NB4 (cell line): ENCODE results near the gene CECR2.

ENCODE experiments used
- TF ChIP-seq, protein P1 (sequence below): IDR thresholded peaks from one replicate; pipeline ENCODE4 v1.5.1; 2012; ENCODE audit warnings: low read depth, low read length
- TF ChIP-seq, protein P2 (sequence below): IDR thresholded peaks from 2 replicates; pipeline ENCODE4 v1.6.1; 2011; ENCODE audit warnings: low read depth, low read length

DNA sequence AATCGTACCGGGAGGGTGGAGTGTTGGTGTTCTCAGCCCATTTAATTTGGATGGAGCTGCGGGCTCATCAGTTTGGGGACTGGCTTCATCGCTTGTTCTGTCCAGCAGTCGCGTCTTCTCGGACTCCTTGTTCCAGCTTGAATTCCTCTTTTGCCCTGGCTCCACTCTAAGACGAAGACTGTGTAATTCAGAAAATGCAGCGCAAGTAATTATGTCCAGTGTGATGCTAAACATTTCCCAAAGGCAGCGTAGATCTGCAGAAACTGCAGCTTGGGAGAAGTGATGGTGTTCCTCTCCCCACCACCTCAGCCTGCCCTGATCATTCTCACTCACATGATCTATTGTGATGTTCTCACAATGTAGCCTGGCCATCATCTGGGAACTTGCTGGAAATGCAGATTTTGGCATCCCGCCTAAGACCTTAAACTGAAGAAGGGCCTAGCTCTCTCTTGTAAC is 194.7 kb downstream of the CECR2 start:
- TF ChIP-seq, protein P1, sequence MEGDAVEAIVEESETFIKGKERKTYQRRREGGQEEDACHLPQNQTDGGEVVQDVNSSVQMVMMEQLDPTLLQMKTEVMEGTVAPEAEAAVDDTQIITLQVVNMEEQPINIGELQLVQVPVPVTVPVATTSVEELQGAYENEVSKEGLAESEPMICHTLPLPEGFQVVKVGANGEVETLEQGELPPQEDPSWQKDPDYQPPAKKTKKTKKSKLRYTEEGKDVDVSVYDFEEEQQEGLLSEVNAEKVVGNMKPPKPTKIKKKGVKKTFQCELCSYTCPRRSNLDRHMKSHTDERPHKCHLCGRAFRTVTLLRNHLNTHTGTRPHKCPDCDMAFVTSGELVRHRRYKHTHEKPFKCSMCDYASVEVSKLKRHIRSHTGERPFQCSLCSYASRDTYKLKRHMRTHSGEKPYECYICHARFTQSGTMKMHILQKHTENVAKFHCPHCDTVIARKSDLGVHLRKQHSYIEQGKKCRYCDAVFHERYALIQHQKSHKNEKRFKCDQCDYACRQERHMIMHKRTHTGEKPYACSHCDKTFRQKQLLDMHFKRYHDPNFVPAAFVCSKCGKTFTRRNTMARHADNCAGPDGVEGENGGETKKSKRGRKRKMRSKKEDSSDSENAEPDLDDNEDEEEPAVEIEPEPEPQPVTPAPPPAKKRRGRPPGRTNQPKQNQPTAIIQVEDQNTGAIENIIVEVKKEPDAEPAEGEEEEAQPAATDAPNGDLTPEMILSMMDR: no peak
- TF ChIP-seq, protein P2, sequence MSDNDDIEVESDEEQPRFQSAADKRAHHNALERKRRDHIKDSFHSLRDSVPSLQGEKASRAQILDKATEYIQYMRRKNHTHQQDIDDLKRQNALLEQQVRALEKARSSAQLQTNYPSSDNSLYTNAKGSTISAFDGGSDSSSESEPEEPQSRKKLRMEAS: no peak
